Measurements from ENCODE around the gene NTSR1.

Gene NTSR1

DNA sequence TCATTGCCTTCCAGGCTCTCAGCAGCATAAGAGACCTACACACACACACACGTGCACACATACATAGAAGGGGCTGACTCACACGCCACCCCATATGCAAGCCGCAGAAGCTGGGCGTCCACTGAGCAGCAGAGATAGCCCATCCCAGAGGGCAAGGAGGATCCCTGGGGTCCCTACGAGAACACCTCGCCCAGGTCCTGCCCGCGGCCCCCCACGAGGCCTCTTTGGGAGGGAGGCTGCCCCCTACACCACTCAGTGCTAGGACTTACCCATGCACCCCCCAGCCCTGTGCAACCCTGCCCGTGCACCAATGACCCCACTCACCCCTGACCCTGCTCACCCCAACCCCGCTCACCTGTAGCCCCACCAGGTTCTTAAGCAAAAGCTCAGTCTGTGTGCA lies 20.6 kb upstream of the NTSR1 start:
- TF ChIP-seq, protein P1, sequence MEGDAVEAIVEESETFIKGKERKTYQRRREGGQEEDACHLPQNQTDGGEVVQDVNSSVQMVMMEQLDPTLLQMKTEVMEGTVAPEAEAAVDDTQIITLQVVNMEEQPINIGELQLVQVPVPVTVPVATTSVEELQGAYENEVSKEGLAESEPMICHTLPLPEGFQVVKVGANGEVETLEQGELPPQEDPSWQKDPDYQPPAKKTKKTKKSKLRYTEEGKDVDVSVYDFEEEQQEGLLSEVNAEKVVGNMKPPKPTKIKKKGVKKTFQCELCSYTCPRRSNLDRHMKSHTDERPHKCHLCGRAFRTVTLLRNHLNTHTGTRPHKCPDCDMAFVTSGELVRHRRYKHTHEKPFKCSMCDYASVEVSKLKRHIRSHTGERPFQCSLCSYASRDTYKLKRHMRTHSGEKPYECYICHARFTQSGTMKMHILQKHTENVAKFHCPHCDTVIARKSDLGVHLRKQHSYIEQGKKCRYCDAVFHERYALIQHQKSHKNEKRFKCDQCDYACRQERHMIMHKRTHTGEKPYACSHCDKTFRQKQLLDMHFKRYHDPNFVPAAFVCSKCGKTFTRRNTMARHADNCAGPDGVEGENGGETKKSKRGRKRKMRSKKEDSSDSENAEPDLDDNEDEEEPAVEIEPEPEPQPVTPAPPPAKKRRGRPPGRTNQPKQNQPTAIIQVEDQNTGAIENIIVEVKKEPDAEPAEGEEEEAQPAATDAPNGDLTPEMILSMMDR (IDR thresholded peaks at IDR 0.05; ENCODE audit: low read depth, low read length) = no peak
- no peak for DNase-seq (ENCODE audit: low read depth, low spot score)
- no peak overlapping the region for H3K4me3 ChIP-seq (ENCODE audit: low read depth, low read length)
- in situ Hi-C loops (cut with HindIII; ENCODE audit: low sequenced_read_pairs) = no loop called here

DNA sequence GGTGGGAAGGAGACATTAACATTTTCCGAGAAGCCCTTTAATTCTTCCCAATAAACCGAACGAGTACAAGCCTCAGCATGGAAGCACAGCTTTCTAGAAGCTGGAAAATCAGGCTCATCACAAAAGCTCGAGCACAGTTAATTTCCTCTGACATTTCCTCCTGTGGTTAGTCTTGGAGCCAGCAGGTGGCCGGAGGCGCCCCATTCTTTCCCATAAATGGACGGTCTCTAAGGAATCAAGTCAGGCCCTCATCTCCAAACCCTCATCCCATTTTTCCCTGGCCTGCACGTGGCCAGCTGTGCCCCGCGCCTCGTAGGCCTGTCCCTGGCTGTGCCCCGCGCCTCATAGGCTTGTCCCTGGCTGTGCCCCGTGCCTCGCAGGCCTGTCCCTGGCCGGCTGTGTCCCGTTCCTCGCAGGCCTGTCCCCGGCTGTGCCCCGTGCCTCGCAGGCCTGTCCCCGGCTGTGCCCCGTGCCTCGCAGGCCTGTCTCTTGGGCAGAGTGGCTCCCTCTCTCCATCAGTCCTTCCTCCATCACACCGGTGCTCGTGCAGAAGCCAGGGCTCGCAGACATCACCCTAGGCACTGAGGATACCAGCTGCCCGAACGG lies 19.7 kb upstream of the NTSR1 start:
- no peak overlapping the region for H3K4me3 ChIP-seq (ENCODE audit: low read depth, low read length)
- in situ Hi-C loops (cut with HindIII; ENCODE audit: low sequenced_read_pairs) = no loop called here
- DNase-seq (ENCODE audit: low read depth, low spot score) = peak; percentile 23
- TF ChIP-seq, protein P1 (IDR thresholded peaks at IDR 0.05; ENCODE audit: low read depth, low read length) = peak; percentile 13

DNA sequence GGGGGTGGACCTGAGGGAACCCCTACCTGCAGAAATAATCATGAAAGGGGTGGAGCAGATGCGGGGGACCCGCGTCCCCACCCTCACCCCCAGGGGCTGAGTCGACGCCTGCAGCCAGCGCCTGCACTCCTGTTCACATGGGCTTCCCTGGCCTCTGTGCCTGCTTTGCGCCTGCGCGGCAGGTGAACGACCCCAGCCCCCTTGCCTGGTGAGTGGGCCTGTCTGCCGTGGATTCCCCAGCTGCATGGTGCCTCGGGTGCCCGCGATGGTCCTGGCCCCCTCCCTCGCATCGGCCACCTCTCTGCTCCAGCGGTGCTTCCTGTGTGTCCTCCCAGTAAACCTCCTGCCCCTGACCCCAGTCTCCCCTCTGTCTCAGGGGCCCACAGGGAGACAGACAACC lies 18.8 kb upstream of the NTSR1 start:
- no peak for DNase-seq (ENCODE audit: low read depth, low spot score)
- in situ Hi-C loops (cut with HindIII; ENCODE audit: low sequenced_read_pairs) = no loop called here
- TF ChIP-seq, protein P1 (IDR thresholded peaks at IDR 0.05; ENCODE audit: low read depth, low read length) = no peak
- H3K4me3 ChIP-seq (ENCODE audit: low read depth, low read length) = no peak overlapping the region

DNA sequence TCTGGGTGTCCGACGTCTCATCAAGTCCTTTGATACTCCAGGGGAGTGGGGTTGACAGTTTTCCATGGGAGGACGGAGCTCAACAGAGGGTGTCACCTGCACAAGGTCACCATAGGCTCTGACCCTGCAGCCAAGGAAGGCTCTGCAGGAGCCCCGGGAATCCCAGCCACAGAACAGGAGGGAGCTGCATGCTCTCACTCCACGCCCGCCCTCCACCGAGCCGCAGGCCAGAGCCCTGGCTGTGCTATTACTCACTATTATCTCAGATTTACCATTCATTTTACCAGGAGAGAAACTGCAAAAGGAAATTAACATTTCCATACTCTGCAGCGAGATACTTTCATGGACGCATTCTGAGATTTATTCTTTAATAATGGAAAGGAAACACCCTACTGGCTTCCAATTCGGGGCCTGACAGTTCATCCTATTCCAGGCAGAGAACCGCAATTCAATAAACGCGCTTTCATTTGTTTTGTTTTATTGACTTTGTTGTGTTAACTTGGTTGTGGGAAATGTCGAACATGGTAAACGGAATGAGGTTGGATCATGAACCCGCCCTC lies 18.3 kb upstream of the NTSR1 start:
- H3K4me3 ChIP-seq (ENCODE audit: low read depth, low read length) = no peak overlapping the region
- DNase-seq (ENCODE audit: low read depth, low spot score) = no peak
- in situ Hi-C loops (cut with HindIII; ENCODE audit: low sequenced_read_pairs) = no loop called here
- TF ChIP-seq, protein P1 (IDR thresholded peaks at IDR 0.05; ENCODE audit: low read depth, low read length) = no peak

DNA sequence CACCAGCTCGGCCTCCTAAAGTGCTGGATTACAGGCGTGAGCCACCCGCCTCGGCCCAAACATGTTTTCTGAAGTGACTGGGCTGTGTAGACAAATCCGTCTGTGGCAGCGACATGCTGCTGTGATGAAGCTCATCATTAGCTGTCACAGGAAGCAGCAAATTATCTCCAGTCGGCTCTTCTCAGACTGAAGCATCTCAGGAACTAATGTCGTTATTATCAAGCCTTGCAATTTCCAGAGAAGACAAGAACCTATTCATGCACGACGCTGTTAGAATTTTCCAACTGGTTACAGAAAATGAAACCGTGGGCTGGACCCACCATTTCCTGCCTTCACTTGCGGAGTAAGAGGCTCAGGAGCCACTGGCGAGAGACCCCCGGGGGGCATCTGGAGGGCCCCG lies 17.1 kb upstream of the NTSR1 start:
- DNase-seq (ENCODE audit: low read depth, low spot score) = no peak
- no peak overlapping the region for H3K4me3 ChIP-seq (ENCODE audit: low read depth, low read length)
- TF ChIP-seq, protein P1 (IDR thresholded peaks at IDR 0.05; ENCODE audit: low read depth, low read length) = no peak
- in situ Hi-C loops (cut with HindIII; ENCODE audit: low sequenced_read_pairs) = no loop called here

DNA sequence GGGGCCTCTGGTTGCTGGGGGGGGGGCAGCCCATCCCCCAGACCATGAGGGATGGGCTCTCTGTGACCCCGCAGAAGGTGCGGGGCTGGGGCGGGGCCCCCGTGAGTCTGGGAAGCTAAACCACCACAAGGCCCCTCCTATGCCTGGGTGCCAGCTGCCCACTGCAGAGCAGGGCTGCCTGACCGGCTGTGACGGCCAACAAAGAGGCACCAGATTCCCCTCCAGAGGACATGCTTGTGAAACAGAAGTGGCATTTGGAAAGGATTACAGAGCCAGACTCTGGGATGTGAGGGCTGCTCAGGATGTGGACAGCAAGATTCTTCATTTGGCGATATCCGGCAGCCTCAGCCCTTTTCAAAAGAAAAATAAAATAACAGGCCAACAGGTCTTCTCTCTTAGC lies 16.5 kb upstream of the NTSR1 start:
- no peak for DNase-seq (ENCODE audit: low read depth, low spot score)
- TF ChIP-seq, protein P1 (IDR thresholded peaks at IDR 0.05; ENCODE audit: low read depth, low read length) = no peak
- H3K4me3 ChIP-seq (ENCODE audit: low read depth, low read length) = no peak overlapping the region
- in situ Hi-C loops (cut with HindIII; ENCODE audit: low sequenced_read_pairs) = no loop called here

Data from astrocyte of the spinal cord (primary cell).